GM18507 (cell line): Measurements from ENCODE around the gene RASGRP4.
"Not testable (repeated sequence)": the region's sequence is repeated elsewhere in the genome, so short reads cannot be mapped to it uniquely, and the experiment has no call there.

Experiments used
- DNase-seq: peaks from one replicate; pipeline ENCODE4 v3.0.0; 2011; ENCODE audit warnings: low read depth; ENCODE audit not compliant: insufficient read length; ENCODE audit errors: extremely low spot score
- FAIRE-seq: peaks from 2 replicates; lab custom pipeline; 2011; peaks lifted over from hg19 to GRCh38; lab: Jason Lieb, UNC

RASGRP4 gene

GRCh38 chr19:38420935-38421334, 5.1 kb downstream of the RASGRP4 start:
- DNase-seq (no peak), FAIRE-seq (no peak)

GRCh38 chr19:38417544-38418506, 8.2 kb downstream of the RASGRP4 start:
- FAIRE-seq = peak; percentile 88
- no peak for DNase-seq

GRCh38 chr19:38417146-38417543, 8.9 kb downstream of the RASGRP4 start:
- no peak for DNase-seq

GRCh38 chr19:38413416-38413815, 12.6 kb downstream of the RASGRP4 start:
- no peak for FAIRE-seq
- no peak for DNase-seq

More at GRCh38 chr19:38417146-38417543, 8.9 kb downstream of the RASGRP4 start:
- FAIRE-seq = no peak

GRCh38 chr19:38412961-38413360, 13.1 kb downstream of the RASGRP4 start:
- FAIRE-seq (no peak), DNase-seq (no peak)

- DNase-seq (no peak), FAIRE-seq (no peak)
These were observed 13.5 kb downstream of the RASGRP4 start for GRCh38 chr19:38412491-38412890.

- not testable (repeated sequence) for FAIRE-seq, DNase-seq
These were observed 14.1 kb downstream of the RASGRP4 start for GRCh38 chr19:38411898-38412297.

GRCh38 chr19:38411041-38411712, 14.8 kb downstream of the RASGRP4 start:
- no peak for FAIRE-seq
- no peak for DNase-seq

- not testable (repeated sequence) for FAIRE-seq
These were observed 15.6 kb downstream of the RASGRP4 start for GRCh38 chr19:38410407-38410806.

GRCh38 chr19:38409631-38410133, 16.3 kb downstream of the RASGRP4 start:
- DNase-seq (no peak), FAIRE-seq (no peak)

More at GRCh38 chr19:38410407-38410806, 15.6 kb downstream of the RASGRP4 start:
- not testable (repeated sequence) for DNase-seq

GRCh38 chr19:38405276-38405675, 20.7 kb downstream of the RASGRP4 start:
- FAIRE-seq (no peak), DNase-seq (no peak)

GRCh38 chr19:38404858-38405257, 21.2 kb downstream of the RASGRP4 start:
- no peak for FAIRE-seq

GRCh38 chr19:38402967-38403674, 22.9 kb downstream of the RASGRP4 start, which contains the start of gene FAM98C:
Gene FAM98C (plus strand): TSS chr19:38403093. CDS start chr19:38403154, 61 bp downstream.
- peak; percentile 100 for DNase-seq
- FAIRE-seq = peak; percentile 94

More at GRCh38 chr19:38404858-38405257, 21.2 kb downstream of the RASGRP4 start:
- no peak for DNase-seq

- DNase-seq (no peak), FAIRE-seq (no peak)
These were observed 23.4 kb downstream of the RASGRP4 start for GRCh38 chr19:38402623-38402966.

- FAIRE-seq (no peak), DNase-seq (no peak)
These were observed 24.9 kb downstream of the RASGRP4 start for GRCh38 chr19:38401148-38401547.

GRCh38 chr19:38400361-38400760, 25.7 kb downstream of the RASGRP4 start:
- DNase-seq (no peak), FAIRE-seq (no peak)

- FAIRE-seq = no peak
These were observed 26.5 kb downstream of the RASGRP4 start for GRCh38 chr19:38399537-38399936.

GRCh38 chr19:38399081-38399480, 26.9 kb downstream of the RASGRP4 start:
- no peak for DNase-seq
- FAIRE-seq = no peak

More at GRCh38 chr19:38399537-38399936, 26.5 kb downstream of the RASGRP4 start:
- DNase-seq = no peak

GRCh38 chr19:38395381-38396114, 30.5 kb downstream of the RASGRP4 start:
- FAIRE-seq = no peak

More at GRCh38 chr19:38395381-38396114, 30.5 kb downstream of the RASGRP4 start:
- no peak for DNase-seq
